Tibial artery (tissue), 4 donors: ENCODE measurements around the gene CKAP2L.

Experiments used
- DNase-seq, 2 donors: peaks; one replicate each; pipeline ENCODE4 v3.0.0-alpha.2; 2019
- H3K27ac ChIP-seq, 2 donors: fragments of 200-600 bp; sonication (generic) in 1 of 2; 1 replicate in 1 of 2; 2 replicates in 1 of 2; pipeline ENCODE4 v1.5.1; 2018 to 2019; ENCODE audit warnings: mild to moderate bottlenecking in 1 of 2
- H3K27me3 ChIP-seq, 2 donors: fragments of 200-600 bp; sonication (generic) in 1 of 2; one replicate each; pipeline versions ENCODE4 v1.5.1 to v1.6.0; 2016 to 2019
- H3K36me3 ChIP-seq, 3 donors: fragments of 200-600 bp; sonication (generic) in 2 of 3; one replicate each; pipeline ENCODE4 v1.5.1; 2016 to 2019; ENCODE audit warnings: mild to moderate bottlenecking in 2 of 3
- H3K4me1 ChIP-seq, 4 donors: fragments of 200-600 bp; sonication (generic) in 2 of 4; 1 replicate in 3 of 4; 2 replicates in 1 of 4; pipeline ENCODE4 v1.5.1; 2016 to 2019
- H3K4me3 ChIP-seq, 2 donors: fragments of 200-600 bp; sonication (generic) in 1 of 2; 1 replicate in 1 of 2; 2 replicates in 1 of 2; pipeline ENCODE4 v1.5.1; 2018 to 2019; ENCODE audit warnings: mild to moderate bottlenecking in 2 of 2
- H3K9me3 ChIP-seq, 3 donors: fragments of 200-600 bp; sonication (generic) in 1 of 3; one replicate each; pipeline ENCODE4 v1.5.1; 2016 to 2019
- CTCF ChIP-seq, 2 experiments: fragments of 200-600 bp in 1 of 2; fragments of 450-650 bp in 1 of 2; IDR thresholded peaks; one replicate each; pipeline ENCODE4 v1.5.1; 2017 to 2019; ENCODE audit warnings: antibody characterized with exemption in 2 of 2, mild to moderate bottlenecking in 1 of 2, moderate library complexity in 1 of 2
- intact Hi-C: fragments of 100-400 bp; cut with DNase I; formaldehyde crosslinking; loops from one replicate; pipeline ENCODE4 v1.15.0; 2023; ENCODE audit warnings: low total_unique reads

Gene CKAP2L

GRCh38 chr2:112688086-112688880 is 76.1 kb downstream of the CKAP2L start:
- no peaks in the 10 kb centered on the region for H3K9me3 ChIP-seq
- H3K27ac ChIP-seq: no peak overlapping the region
- intact Hi-C loops: no loop called here
- no peaks in the 10 kb centered on the region for H3K27me3 ChIP-seq
- no peak for DNase-seq
- TF ChIP-seq CTCF (IDR thresholded peaks at IDR 0.05): no peak
- no peak overlapping the region for H3K4me3 ChIP-seq
- no peaks in the 10 kb centered on the region for H3K36me3 ChIP-seq
- H3K4me1 ChIP-seq: no peaks in the 10 kb centered on the region

GRCh38 chr2:112687522-112687921 is 76.9 kb downstream of the CKAP2L start:
- H3K4me3 ChIP-seq: no peak overlapping the region
- no peaks in the 10 kb centered on the region for H3K9me3 ChIP-seq
- DNase-seq: no peak
- TF ChIP-seq CTCF (IDR thresholded peaks at IDR 0.05): no peak
- H3K27ac ChIP-seq: no peak overlapping the region
- no peaks in the 10 kb centered on the region for H3K4me1 ChIP-seq
- H3K27me3 ChIP-seq: no peaks in the 10 kb centered on the region
- intact Hi-C loops: no loop called here
- H3K36me3 ChIP-seq: no peaks in the 10 kb centered on the region
